ENCODE data around the gene ABCA9.
"Not testable (repeated sequence)": the region's sequence is repeated elsewhere in the genome, so short reads cannot be mapped to it uniquely, and the experiment has no call there.

Gene ABCA9, protein sequence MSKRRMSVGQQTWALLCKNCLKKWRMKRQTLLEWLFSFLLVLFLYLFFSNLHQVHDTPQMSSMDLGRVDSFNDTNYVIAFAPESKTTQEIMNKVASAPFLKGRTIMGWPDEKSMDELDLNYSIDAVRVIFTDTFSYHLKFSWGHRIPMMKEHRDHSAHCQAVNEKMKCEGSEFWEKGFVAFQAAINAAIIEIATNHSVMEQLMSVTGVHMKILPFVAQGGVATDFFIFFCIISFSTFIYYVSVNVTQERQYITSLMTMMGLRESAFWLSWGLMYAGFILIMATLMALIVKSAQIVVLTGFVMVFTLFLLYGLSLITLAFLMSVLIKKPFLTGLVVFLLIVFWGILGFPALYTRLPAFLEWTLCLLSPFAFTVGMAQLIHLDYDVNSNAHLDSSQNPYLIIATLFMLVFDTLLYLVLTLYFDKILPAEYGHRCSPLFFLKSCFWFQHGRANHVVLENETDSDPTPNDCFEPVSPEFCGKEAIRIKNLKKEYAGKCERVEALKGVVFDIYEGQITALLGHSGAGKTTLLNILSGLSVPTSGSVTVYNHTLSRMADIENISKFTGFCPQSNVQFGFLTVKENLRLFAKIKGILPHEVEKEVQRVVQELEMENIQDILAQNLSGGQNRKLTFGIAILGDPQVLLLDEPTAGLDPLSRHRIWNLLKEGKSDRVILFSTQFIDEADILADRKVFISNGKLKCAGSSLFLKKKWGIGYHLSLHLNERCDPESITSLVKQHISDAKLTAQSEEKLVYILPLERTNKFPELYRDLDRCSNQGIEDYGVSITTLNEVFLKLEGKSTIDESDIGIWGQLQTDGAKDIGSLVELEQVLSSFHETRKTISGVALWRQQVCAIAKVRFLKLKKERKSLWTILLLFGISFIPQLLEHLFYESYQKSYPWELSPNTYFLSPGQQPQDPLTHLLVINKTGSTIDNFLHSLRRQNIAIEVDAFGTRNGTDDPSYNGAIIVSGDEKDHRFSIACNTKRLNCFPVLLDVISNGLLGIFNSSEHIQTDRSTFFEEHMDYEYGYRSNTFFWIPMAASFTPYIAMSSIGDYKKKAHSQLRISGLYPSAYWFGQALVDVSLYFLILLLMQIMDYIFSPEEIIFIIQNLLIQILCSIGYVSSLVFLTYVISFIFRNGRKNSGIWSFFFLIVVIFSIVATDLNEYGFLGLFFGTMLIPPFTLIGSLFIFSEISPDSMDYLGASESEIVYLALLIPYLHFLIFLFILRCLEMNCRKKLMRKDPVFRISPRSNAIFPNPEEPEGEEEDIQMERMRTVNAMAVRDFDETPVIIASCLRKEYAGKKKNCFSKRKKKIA (N-terminal part only)

DNA sequence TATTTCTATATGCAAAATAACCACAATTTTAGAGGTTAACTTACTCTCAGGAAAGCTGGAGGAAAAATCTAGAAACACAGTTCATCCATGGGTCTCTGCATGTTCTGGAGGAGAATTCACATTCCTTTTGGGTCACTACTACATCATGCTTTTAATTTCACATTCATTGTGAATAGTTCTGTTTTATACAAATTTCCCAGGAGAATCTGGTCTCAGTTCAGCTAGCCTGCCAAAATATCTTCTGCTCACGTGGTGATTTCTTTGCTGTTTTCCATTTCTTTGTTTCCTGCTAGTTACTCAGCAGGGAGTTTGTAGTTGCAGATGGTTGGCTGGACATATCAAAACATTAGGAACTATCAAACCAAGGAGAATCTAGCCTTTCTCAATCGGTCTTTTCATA is at the start of gene ABCA9:
TSS of gene ABCA9 (minus strand) at position 106 of the 400 bp plus-strand sequence. CDS start 9,801 bp downstream, outside the sequence.
- peak in 1 of 42 donors; percentile 4 for DNase-seq
- intact Hi-C loops (cut with DNase I), result no loop called here

DNA sequence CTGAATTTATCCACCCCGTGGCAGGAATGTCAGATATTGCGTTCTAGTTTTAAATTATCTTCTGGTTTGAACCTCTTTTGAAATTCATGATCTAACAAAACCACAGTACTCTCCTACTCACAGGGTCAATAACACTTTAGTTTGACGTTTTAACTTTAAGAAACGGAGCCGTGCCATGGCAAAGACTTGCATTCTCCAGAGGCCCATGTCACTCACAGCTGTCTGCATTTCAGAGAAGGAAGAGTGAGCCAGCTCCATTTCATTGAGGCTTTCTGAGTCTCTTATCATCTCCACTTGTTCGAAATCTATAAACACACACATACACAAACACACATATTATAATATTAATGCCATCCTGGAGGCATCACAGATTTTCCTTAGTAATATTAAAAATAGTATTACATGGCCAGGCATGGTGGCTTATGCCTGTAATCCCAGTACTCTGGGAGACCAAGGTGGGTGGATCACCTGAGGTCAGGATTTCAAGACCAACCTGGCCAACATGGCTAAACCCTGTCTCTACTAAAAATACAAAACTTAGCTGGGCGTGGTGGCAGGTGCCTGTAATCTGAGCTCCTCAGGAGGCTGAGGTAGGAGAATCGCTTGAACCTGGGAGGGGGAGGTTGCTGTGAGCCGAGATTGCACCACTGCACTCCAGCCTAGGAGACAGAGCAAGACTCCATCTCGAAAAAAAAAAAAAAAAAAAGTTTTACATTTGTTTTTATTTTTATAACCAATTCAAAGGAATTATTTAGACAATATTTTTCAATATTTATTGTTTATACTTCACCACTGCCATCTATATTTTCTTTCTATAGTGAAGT is 45.4 kb upstream of the ABCA9 start:
- intact Hi-C loops (cut with DNase I), result no loop called here
- no peak for DNase-seq

DNA sequence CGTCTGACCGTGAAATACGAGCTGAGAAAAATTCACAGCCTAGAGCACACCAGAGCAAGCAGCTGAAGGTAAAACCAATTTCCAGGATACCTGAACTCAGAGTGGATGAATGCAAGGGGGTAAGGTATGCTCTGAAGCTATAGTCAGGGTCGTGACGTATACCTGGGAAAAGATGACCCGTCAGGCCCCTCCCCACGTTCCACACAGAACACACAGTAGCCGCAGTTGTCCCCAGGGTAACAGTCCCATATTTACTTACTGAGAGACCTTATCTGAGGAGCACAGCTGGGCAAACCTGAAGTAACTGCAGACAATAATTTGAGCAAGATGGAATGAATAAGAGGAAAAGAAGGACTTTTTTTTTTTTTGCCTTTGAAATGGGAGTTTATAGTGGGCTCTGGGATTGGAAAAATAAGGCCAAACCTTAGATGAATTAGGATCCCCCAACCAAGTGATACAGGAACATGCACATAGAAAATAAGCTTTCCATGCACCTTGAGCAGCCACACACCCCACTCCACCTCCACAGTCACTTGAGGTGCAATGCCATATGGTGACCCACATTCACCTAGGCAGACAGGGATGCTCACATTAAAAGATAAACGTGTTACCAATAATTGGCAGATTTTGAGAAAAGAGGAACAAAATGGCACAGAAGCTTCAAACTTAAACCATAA is 43.0 kb upstream of the ABCA9 start:
- intact Hi-C loops (cut with DNase I), result no loop called here
- no peak for DNase-seq

DNA sequence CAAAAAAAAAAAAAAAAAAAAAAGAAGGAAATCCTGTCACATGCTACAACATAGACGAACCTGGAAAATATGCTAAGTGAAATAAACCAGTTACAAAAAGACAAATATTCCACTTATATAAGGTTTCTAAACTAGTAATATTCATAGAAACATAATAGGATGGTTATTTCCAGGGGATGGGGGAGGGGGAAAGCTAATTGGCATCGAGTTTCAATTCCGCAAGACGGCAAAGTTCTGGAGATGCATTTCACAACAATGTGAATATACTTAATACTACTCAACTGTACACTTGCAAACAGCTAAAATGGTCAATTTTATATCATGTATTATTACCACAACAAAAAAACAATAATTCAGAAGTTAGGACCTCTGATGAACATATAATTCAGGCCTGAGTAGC is 37.9 kb upstream of the ABCA9 start:
- DNase-seq, result no peak
- intact Hi-C loops (cut with DNase I), result no loop called here

DNA sequence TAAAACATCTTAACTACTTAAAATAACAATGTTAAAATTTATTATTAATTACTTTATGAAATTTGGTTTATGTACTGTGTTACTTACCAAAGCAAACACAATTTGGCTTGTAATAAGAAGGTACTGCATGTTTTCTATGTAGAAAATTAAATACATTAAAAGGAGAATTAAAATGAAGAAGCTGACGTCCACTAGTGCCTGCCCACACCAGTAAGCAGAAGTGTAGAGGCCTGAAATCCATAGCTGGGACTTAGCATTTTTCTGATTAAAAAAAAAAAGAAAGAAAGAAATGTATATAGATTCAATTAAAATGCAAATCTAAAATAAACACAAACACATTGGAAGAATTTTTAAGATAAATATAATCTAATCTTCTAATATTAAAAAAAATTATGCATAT is 35.8 kb upstream of the ABCA9 start:
- intact Hi-C loops (cut with DNase I), result no loop called here

DNA sequence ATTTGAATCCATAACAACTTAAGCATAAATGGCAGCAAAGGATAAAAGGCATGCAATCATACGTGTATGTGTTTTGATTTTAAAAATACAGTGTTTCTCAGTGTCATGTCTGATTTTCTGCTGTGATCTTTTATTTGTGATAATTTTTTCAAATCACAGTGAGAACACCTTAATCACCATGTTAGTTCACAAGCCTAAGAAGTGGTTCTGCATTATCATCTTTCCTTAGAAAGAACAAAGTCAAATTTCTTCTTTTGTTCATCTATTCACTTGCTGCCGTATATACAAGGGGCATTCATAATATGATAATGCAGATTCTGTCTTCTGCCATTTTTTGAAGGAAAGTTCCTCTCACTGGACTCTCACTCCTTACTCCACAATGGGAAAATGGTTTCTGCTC is 33.3 kb upstream of the ABCA9 start:
- intact Hi-C loops (cut with DNase I), result no loop called here
- DNase-seq, result no peak

More for the DNA sequence above, 35.8 kb upstream of the ABCA9 start:
- no peak for DNase-seq

DNA sequence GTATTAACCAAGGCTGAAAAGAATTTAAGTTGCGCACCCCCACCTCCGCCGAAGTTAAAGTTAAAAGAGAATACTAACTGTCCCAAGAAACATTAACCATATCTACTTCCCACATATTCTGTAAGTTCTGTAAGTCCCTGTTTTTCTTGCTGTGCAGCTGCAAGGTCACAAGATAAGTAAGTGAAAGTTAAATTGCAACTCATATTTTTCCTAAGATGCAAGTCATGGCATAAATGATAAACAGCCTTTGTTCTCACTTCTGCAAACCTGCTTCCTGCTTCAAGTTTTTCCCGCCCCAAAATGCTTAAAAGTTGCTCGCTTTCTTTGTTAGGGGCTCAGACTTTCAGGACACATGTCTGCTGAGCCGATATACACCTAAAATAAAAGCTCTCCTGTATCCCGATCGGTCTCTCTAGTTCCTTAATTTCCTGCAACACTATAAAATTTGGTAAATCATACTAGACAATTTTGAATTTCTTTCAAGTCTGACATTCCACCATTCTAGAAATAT is 32.6 kb upstream of the ABCA9 start:
- DNase-seq, result no peak
- intact Hi-C loops (cut with DNase I), result no loop called here

DNA sequence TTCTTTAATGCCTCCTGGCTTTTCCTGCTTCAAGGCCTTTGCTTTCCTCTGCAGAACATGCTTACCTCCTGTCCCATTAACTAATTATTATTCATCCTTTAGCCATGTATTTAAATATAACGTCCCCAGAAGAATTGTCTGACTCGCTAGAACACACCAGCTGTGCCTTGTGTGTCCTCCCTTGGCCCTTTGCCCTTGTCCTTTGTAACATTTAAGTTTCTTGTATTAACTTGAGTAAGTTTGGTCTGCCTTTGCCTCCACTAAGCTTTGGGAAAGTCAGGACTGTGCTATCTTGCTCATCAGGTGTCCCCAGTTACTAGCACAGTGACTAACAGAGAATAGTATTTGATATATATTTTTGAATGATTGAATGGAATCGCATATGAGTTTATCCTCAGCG is 29.6 kb upstream of the ABCA9 start:
- DNase-seq, result no peak
- intact Hi-C loops (cut with DNase I), result no loop called here

DNA sequence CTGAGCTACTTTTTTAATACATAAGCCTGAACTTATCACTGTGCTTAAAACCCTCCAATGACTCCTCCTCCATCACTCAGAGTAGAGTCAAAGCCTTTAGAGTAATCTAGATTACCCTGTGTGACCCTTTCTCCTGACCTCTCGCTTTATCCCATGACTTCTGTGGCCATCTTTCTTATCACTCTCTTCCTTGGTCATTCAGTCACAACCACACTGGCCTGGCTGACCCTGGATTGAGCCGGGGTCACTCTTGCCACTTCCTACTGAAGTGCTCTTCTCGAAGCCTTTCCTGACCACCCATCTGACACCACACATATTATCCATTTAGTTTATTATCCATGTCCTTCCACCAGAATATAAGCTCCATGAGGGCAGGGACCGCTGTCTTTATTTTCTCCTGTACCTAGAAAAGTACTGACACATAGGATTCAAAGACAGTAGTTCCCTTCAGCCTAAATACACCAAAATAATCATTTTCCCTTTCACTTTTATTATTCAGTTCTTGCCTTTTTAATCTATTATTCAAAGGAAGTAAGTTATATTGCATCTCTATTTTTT is 28.0 kb upstream of the ABCA9 start:
- intact Hi-C loops (cut with DNase I), result no loop called here
- no peak for DNase-seq

DNA sequence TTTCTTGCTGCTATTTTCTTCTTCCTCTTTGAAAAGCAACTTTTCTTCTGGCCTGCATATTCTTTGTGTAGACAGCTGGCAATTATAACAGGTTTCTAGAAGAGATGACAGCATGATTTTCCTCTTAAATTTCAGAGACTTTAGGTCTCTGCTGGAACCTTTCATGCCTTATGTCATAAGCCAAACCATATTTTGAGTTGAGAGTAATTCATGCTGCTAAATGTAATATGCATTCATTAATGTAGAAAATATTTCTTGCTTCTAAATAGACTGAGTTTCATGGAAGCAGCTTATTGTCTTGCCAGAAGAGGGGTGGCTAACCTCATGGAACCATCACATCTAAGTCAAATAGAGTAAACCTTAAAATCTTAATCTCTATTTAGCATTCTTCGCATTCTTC is 25.9 kb upstream of the ABCA9 start:
- no peak for DNase-seq
- intact Hi-C loops (cut with DNase I), result no loop called here

DNA sequence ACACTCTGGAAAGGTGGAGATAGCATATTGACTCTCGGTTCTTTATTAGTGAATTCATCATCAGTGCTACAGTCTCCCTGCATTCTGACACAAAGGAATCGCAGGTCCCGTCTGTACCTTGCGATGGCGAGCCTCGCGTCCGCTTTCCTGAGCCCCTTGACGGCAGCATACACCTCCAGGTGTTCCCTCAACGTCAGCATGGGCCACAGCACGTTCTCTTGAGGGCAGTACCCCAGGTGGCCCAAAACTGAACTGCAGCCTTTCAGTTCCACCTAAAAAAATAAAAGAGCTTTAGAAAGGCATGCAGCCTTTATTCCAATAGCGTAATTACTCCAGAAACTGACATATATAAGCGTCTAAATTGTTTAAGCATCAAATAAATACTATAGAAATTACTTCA is 24.2 kb upstream of the ABCA9 start:
- no peak for DNase-seq
- intact Hi-C loops (cut with DNase I), result no loop called here

DNA sequence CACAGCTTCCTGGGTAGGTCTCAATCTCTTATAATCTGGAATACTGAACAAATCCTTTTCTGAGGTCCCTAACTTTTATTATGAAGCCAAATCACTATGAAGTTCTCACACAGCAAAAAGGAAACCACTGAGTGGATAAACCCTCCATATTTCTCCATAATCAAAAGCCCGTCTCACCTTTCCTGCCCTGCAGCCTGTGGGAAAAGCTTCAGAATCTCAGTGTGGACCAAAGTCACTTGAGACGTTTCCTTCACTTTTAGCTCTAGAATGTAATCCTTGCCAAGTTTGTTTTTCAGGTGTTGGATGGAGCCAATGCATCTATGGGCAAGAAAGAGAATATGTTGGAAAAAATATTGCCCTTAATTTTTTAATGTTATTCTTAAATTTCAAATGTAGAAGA is 22.0 kb upstream of the ABCA9 start:
- intact Hi-C loops (cut with DNase I), result no loop called here
- DNase-seq, result no peak

DNA sequence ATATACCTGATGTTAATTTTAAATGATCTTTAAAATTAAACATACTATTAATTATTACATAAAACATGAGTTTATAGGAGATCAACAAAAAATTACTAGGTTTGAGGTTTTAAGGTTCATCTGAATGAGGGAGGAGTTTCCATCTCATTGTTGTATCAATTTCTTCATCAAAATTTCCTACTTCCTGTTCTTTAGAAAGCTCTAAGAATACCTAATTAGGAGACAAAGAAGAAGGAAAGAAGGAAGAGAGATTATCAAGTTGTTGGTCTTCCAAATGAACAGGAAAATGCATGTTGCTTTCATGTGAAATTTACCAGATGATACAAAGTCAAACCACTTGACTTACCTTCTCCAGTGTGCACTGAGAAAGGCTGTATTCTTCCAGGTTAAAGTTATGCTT is 18.1 kb upstream of the ABCA9 start:
- intact Hi-C loops (cut with DNase I), result no loop called here
- DNase-seq, result no peak

DNA sequence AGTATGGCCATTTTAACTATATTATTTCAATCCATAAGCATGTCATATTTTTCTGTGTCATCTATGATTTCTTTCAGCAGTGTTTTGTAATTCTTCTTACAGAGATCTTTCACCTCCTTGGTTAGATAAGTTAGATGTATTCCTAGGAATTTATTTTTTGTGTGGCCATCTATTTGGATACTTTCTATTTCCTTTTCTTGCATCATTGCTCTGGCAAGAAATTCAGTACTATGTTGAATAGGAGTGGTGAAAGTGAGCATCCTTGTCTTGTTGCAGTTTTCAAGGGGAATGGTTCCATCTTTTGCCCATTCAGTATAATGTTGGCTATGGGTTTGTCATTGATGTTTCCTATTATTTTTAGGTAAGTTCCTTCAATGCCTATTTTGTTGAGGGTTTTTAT is 15.1 kb upstream of the ABCA9 start:
- DNase-seq, result no peak
- intact Hi-C loops (cut with DNase I), result no loop called here

DNA sequence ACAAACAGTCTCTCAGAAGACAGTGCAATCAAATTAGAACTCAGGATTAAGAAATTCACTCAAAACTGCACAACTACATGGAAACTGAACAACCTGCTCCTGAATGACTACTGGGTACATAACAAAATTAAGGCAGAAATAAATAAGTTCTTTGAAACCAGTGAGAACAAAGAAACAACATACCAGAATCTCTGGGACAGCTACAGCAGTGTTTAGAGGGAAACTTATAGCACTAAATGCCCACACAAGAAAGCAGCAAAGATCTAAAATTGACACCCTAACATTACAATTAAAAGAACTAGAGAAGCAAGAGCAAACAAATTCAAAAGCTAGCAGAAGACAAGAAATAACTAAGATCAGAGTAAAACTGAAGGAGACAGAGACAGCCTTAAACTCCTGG is 12.7 kb upstream of the ABCA9 start:
- intact Hi-C loops (cut with DNase I); DNase-seq: not testable (repeated sequence)

DNA sequence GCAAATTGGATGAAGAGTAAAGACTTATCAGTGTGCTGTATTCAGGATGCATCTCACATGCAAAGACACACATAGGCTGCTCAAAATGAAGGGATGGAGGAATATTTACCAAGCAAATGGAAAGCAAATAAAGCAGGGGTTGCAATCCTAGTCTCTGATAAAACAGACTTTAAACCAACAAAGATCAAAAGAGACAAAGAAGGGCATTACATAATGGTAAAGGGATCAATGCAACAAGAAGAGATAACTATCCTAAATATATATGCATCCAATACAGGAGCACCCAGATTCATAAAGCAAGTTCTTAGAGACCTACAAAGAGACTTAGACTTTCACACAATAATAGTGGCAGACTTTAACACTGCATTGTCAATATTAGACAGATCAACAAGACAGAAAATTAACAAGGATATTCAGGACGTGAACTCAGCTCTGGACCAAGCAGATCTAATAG is 12.1 kb upstream of the ABCA9 start:
- intact Hi-C loops (cut with DNase I), result not testable (repeated sequence)

DNA sequence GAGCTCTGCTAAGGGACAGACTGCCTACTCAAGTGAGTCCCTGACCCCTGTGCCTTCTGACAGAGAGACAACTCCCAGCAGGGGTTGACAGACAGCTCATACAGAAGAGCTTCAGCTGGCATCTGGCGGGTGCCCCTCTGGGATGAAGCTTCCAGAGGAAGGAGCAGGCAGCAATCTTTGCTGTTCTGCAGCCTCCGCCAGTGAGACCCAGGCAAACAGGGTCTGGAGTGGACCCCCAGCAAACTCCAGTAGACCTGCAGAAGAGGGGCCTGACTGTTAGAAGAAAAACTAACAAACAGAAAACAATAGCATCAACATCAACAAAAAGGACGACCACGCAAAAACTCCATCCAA is 10.5 kb upstream of the ABCA9 start:
- intact Hi-C loops (cut with DNase I); DNase-seq: not testable (repeated sequence)

More for the DNA sequence above, 12.1 kb upstream of the ABCA9 start:
- not testable (repeated sequence) for DNase-seq
